PC-9 (cell line): ENCODE data around the gene OR6K6.

ENCODE experiments used
- EZH2 ChIP-seq: fragments of 200-600 bp; sonication (generic); IDR thresholded peaks from 2 replicates; pipeline ENCODE4 v1.8.0; 2017; ENCODE audit warnings: antibody characterized with exemption, low read depth
- TF ChIP-seq, protein P1 (sequence below): fragments of 200-600 bp; sonication (generic); conservative IDR thresholded peaks from 2 replicates; pipeline ENCODE4 v1.6.1; 2017; ENCODE audit warnings: mixed run types, antibody characterized with exemption, mild to moderate bottlenecking, moderate library complexity

- TF ChIP-seq, protein P1, sequence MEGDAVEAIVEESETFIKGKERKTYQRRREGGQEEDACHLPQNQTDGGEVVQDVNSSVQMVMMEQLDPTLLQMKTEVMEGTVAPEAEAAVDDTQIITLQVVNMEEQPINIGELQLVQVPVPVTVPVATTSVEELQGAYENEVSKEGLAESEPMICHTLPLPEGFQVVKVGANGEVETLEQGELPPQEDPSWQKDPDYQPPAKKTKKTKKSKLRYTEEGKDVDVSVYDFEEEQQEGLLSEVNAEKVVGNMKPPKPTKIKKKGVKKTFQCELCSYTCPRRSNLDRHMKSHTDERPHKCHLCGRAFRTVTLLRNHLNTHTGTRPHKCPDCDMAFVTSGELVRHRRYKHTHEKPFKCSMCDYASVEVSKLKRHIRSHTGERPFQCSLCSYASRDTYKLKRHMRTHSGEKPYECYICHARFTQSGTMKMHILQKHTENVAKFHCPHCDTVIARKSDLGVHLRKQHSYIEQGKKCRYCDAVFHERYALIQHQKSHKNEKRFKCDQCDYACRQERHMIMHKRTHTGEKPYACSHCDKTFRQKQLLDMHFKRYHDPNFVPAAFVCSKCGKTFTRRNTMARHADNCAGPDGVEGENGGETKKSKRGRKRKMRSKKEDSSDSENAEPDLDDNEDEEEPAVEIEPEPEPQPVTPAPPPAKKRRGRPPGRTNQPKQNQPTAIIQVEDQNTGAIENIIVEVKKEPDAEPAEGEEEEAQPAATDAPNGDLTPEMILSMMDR: no peak
- no peak for TF ChIP-seq EZH2
Measured at GRCh38 chr1:158781104-158781503, 26.6 kb downstream of the OR6K6 start, which contains the start of gene OR6N2.
